K562 (cell line): ENCODE data around the gene CRX. TPM values are rescaled to one million over a fixed set of nuclear protein-coding genes. Genes with fewer than 3 reads are reported as not detected.
"Not testable (repeated sequence)": the region's sequence is repeated elsewhere in the genome, so short reads cannot be mapped to it uniquely, and the experiment has no call there.

Experiments
- ATAC-seq: fragments of 200-7000 bp; cut with Tn5 transposase; 3 replicates; pipeline ENCODE4 v1.9.1; 2020; ENCODE audit warnings: moderate library complexity
- BruUV-seq: library from RNA; stranded (reverse); fragments of 400-500 nt; replicated peaks from 2 replicates; lab custom pipeline; 2021; lab: Mats Ljungman, UMichigan
- CTCF ChIA-PET: fragments of 300-600 bp; formaldehyde crosslinking; extraction: SDS; loops from one replicate; lab custom pipeline; 2021; ENCODE audit warnings: low intra/inter-chr PET ratio; lab: Yijun Ruan, JAX
- POLR2A ChIA-PET: fragments of 300-600, 350-650 bp; sonication (Branson Sonifier 250); formaldehyde crosslinking; extraction: SDS; loops from one replicate; lab custom pipeline; 2021; ENCODE audit warnings: antibody characterized with exemption, inconsistent platforms; lab: Yijun Ruan, JAX
- DNase-seq, 4 experiments: peaks; one replicate each; pipeline versions ENCODE4 v3.0.0 to v3.0.0-alpha.2; 2011 to 2018; ENCODE audit warnings: low spot score in 3 of 4, mixed read lengths in 3 of 4; ENCODE audit errors: extremely low read depth in 1 of 4
- FAIRE-seq: peaks from 2 replicates; lab custom pipeline; 2011; peaks lifted over from hg19 to GRCh38; lab: Jason Lieb, UNC
- H2AFZ ChIP-seq: 2 replicates; pipeline ENCODE4 v1.6.0; 2011; ENCODE audit warnings: low read depth, low read length, control low read depth, inconsistent platforms
- H3K27ac ChIP-seq: fragments of 200-600 bp; 3 replicates; pipeline ENCODE4 v1.8.0; 2011; ENCODE audit warnings: low read depth, mild to moderate bottlenecking, control low read depth, inconsistent platforms, low read length, moderate library complexity, mixed read lengths; ENCODE audit errors: extremely low read depth
- H3K27me3 ChIP-seq, 2 experiments: fragments of 300-600 bp in 1 of 2; 2 replicates in 1 of 2; 3 replicates in 1 of 2; pipeline versions ENCODE4 v1.6.0 to v1.8.0; 2011; ENCODE audit warnings: inconsistent platforms in 2 of 2, low read length in 2 of 2, mild to moderate bottlenecking in 1 of 2, mixed read lengths in 1 of 2, moderate library complexity in 1 of 2; ENCODE audit not compliant: control insufficient read depth in 2 of 2, insufficient read depth in 2 of 2
- H3K36me3 ChIP-seq: fragments of 300-600 bp; 3 replicates; pipeline ENCODE4 v1.8.0; 2011; ENCODE audit warnings: mild to moderate bottlenecking, low read length, inconsistent platforms; ENCODE audit not compliant: control insufficient read depth, insufficient read depth
- H3K4me1 ChIP-seq, 2 experiments: fragments of 200-600 bp in 1 of 2; replicated peaks in 1 of 2; 2 replicates in 1 of 2; 3 replicates in 1 of 2; pipeline versions ENCODE4 v1.5.1 to v1.8.0; 2011; ENCODE audit warnings: inconsistent platforms in 2 of 2, low read length in 2 of 2, mild to moderate bottlenecking in 1 of 2, mixed read lengths in 1 of 2, moderate library complexity in 1 of 2; ENCODE audit not compliant: control insufficient read depth in 2 of 2, insufficient read depth in 2 of 2
- H3K4me2 ChIP-seq: 2 replicates; pipeline ENCODE4 v1.6.1; 2011; ENCODE audit warnings: low read length, control low read depth, inconsistent platforms, mixed read lengths; ENCODE audit not compliant: insufficient read depth
- H3K4me3 ChIP-seq: fragments of 200-600 bp; sonication (generic), shearing (Covaris generic); 2 replicates; pipeline ENCODE4 v1.5.1; 2016; ENCODE audit warnings: control low read depth, inconsistent platforms
- H3K79me2 ChIP-seq: fragments of 200-600 bp; 3 replicates; pipeline ENCODE4 v1.8.0; 2011; ENCODE audit warnings: low read length, inconsistent platforms; ENCODE audit not compliant: control insufficient read depth, insufficient read depth
- H3K9ac ChIP-seq, 2 experiments: 2 replicates each; pipeline versions ENCODE4 v1.6.0 to v1.6.1; 2011; ENCODE audit warnings: low read depth in 2 of 2, low read length in 2 of 2, control low read depth in 1 of 2, inconsistent platforms in 1 of 2, mild to moderate bottlenecking in 1 of 2, mixed read lengths in 1 of 2; ENCODE audit not compliant: insufficient read depth in 1 of 2
- H3K9me1 ChIP-seq: one replicate; pipeline ENCODE4 v1.6.0; 2011; ENCODE audit warnings: inconsistent platforms, mild to moderate bottlenecking, low read length, moderate library complexity; ENCODE audit not compliant: control insufficient read depth, insufficient read depth
- H3K9me3 ChIP-seq: replicated peaks from 2 replicates; pipeline ENCODE4 v1.5.1; 2011; ENCODE audit warnings: low read depth, low read length, inconsistent platforms; ENCODE audit not compliant: control insufficient read depth, insufficient read depth
- H4K20me1 ChIP-seq: replicated peaks from 2 replicates; pipeline ENCODE4 v1.6.1; 2011; ENCODE audit warnings: low read length, inconsistent platforms, mixed read lengths; ENCODE audit not compliant: control insufficient read depth, insufficient read depth
- FOXP1 ChIP-seq: sonication (generic); formaldehyde crosslinking; IDR thresholded peaks from 2 replicates; pipeline ENCODE4 v1.8.0; 2022; ENCODE audit warnings: mild to moderate bottlenecking, missing genetic modification reagents
- ZNF184 ChIP-seq: sonication (generic); formaldehyde crosslinking; IDR thresholded peaks from 2 replicates; pipeline ENCODE4 v1.5.0; 2020; ENCODE audit warnings: missing genetic modification reagents
- WGBS: fragments of 100-300 bp; shearing (Covaris generic); methylation state at CpG from one replicate; pipeline ENCODE4 v1.1.6; 2016; ENCODE audit warnings: low coverage, mixed read lengths; ENCODE audit not compliant: insufficient coverage; ENCODE audit errors: missing lambda C conversion rate; 5-methylcytosine and 5-hydroxymethylcytosine counted together
- in situ Hi-C: fragments of 300-500 bp; cut with MboI; formaldehyde crosslinking; loops from 4 replicates; pipeline ENCODE4 v1.15.0; 2018; ENCODE audit warnings: inconsistent platforms, mixed read lengths
- intact Hi-C: fragments of 100-400 bp; cut with micrococcal nuclease; formaldehyde crosslinking; loops from 2 replicates; pipeline ENCODE4 v1.14.2; 2022
- polyA plus RNA-seq, 8 experiments: library from polyadenylated mRNA; depleted of rRNA in 4 of 8; stranded (reverse) in 5 of 8; unstranded in 3 of 8; fragments of >200 nt; fragmentation: Nextera tagmentation in 2 of 8; fragmentation: Illumina TruSeq in 1 of 8; extraction: Ambion mirVana in 2 of 8; extraction: Trizol in 1 of 8; gene quantifications; 2 replicates each; pipeline versions ENCODE4 v1.2.1 to v1.2.3, GENCODE V29; 2011 to 2014; ENCODE audit warnings: inconsistent platforms in 1 of 8, missing spikeins in 1 of 8
- total RNA-seq, 7 experiments: library from RNA; depleted of rRNA in 6 of 7; stranded (reverse); fragments of >200 nt in 6 of 7; fragmentation: Illumina TruSeq in 2 of 7; extraction: Trizol in 2 of 7; gene quantifications; 2 replicates each; pipeline versions ENCODE4 v1.2.1 to v1.2.3, GENCODE V29; 2011 to 2021; ENCODE audit warnings: low replicate concordance in 1 of 7
- TF ChIP-seq, protein P1 (sequence below): fragments of 450-650 bp; IDR thresholded peaks from 2 replicates; pipeline ENCODE4 v1.6.1; 2016; ENCODE audit warnings: antibody characterized with exemption
- TF ChIP-seq, protein P2 (sequence below): sonication (generic); formaldehyde crosslinking; IDR thresholded peaks from 2 replicates; pipeline ENCODE4 v1.5.0; 2020; ENCODE audit warnings: missing genetic modification reagents

Gene CRX
- total and polyA plus RNA-seq, 9 of the 15 experiments (the other 6 are each of a cell fraction or from before 2014, with no cell fraction given): 0.01 TPM; not detected in 8

DNA sequence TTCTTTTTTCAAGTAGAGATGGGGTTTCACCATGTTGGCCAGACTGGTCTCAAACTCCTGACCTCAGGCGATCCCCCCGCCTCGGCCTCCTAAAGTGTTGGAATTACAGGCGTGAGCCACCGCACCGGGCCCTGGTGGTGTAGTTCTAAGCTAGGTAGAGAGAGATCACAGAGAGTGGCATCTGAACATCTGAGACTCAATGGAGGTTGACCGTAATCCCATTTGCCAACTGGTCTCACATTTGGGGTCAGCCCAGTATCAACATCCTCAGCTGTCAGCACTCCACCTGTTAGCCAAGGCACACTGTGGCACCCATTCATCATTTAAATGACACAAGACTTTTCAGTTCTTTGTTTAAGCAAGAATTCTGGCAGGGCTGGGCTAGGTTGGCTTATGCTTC lies 35.2 kb upstream of the CRX start:
- POLR2A ChIA-PET: no interaction called here
- intact Hi-C loops (no loop called here), in situ Hi-C loops (loop anchor here (5.0 kb wide), 1 partner anchor 74 kb away; the partner anchor contains the start of gene EHD2)
- FAIRE-seq: no peak
- ATAC-seq: no peak
- TF ChIP-seq ZNF184 (CRISPR knock-in tag) (no peak), FOXP1 (no peak)
- TF ChIP-seq, protein P1, sequence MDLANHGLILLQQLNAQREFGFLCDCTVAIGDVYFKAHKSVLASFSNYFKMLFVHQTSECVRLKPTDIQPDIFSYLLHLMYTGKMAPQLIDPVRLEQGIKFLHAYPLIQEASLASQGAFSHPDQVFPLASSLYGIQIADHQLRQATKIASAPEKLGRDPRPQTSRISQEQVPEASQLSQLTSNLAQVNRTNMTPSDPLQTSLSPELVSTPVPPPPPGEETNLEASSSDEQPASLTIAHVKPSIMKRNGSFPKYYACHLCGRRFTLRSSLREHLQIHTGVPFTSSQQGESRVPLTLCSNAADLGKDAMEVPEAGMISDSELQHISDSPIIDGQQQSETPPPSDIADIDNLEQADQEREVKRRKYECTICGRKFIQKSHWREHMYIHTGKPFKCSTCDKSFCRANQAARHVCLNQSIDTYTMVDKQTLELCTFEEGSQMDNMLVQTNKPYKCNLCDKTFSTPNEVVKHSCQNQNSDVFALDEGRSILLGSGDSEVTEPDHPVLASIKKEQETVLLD: no peak
- TF ChIP-seq, protein P2, sequence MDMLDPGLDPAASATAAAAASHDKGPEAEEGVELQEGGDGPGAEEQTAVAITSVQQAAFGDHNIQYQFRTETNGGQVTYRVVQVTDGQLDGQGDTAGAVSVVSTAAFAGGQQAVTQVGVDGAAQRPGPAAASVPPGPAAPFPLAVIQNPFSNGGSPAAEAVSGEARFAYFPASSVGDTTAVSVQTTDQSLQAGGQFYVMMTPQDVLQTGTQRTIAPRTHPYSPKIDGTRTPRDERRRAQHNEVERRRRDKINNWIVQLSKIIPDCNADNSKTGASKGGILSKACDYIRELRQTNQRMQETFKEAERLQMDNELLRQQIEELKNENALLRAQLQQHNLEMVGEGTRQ (CRISPR knock-in tag): no peak
- WGBS: 78% methylated on average over 7 of the region's 7 CpGs
- Histone ChIP-seq H2AFZ (no peak overlapping the region), H3K4me3 (no peak overlapping the region), H3K9me1 (peaks cover 3% of the 10 kb centered on the region), H3K9me3 (no peaks in the 10 kb centered on the region), H3K79me2 (no peaks in the 10 kb centered on the region), H3K4me1 (no peaks in the 10 kb centered on the region; a peak in 1 of 5 replicates), H3K4me2 (no peak overlapping the region), H4K20me1 (no peaks in the 10 kb centered on the region), H3K27me3 (no peaks in the 10 kb centered on the region), H3K9ac (no peak overlapping the region), H3K36me3 (peaks cover 33% of the 10 kb centered on the region; the same call in 2 of the 3 replicates), H3K27ac (no peak overlapping the region)
- DNase-seq: no peak
- CTCF ChIA-PET: interaction anchor here (3.0 kb wide), 1 partner anchor 21 kb away, joined by 30 read pairs; no protein-coding TSS in a partner anchor
- no TSS peak for BruUV-seq

DNA sequence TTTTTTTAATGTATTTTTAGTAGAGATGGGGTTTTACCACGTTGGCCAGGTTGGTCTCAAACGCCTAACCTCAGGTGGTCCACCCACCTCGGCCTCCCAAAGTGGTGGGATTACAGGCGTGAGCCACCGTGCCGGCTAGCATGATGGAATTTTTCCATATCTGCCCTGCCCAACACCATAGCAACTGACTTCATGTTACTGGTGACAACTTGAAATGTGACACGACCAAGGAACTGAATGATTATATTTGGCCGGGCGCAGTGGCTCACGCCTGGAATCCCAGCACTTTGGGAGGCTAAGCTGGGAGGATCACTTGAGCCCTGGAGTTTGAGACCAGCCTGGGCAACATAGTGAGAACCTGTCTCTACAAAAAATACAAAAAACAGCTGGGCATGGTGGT lies 34.4 kb upstream of the CRX start:
- H3K4me3 ChIP-seq, H3K9me1 ChIP-seq, H3K4me2 ChIP-seq, H4K20me1 ChIP-seq, H3K27ac ChIP-seq, H3K79me2 ChIP-seq, H2AFZ ChIP-seq, H3K27me3 ChIP-seq, H3K4me1 ChIP-seq, intact Hi-C loops, H3K9me3 ChIP-seq, BruUV-seq, FAIRE-seq, DNase-seq, H3K9ac ChIP-seq, ATAC-seq: not testable (repeated sequence)
- ChIA-PET POLR2A (interaction anchor here (1.0 kb wide), 1 partner anchor 9 kb away, joined by 6 read pairs; the partner anchor contains the start of gene SELENOW), CTCF (interaction anchor here (2.4 to 3.0 kb wide), 2 partner anchors 21 to 88 kb away, joined by 18 to 30 read pairs; no protein-coding TSS in a partner anchor)
- peaks cover 26% of the 10 kb centered on the region; the same call in 2 of the 3 replicates for H3K36me3 ChIP-seq
- in situ Hi-C loops: loop anchor here (5.0 kb wide), 1 partner anchor 75 kb away; the partner anchor contains the start of gene EHD2
- WGBS: 65% methylated on average over 9 of the region's 10 CpGs

DNA sequence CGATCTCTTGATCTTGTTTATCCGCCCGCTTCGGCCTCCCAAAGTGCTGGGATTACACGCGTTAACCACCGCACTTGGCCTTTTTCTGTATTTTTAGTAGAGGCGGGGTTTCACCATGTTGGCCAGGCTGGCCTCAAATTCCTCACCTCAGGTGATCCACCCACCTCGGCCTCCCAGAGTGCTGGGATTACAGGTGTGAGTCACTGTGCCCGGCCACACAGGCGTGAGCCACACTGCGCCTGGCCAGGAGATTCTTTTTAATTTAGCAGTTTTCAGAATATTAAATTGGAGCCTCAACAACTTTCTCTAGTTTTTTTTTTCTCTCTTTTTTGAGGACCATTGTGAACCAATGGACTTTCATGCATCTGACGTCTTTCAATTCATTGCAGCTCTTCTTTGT lies 31.9 kb upstream of the CRX start:
- not testable (repeated sequence) for H2AFZ ChIP-seq, BruUV-seq

More for the DNA sequence above, 31.9 kb upstream of the CRX start:
- H3K9me1 ChIP-seq, H3K79me2 ChIP-seq, H3K4me2 ChIP-seq, H3K4me3 ChIP-seq, ATAC-seq, H3K27ac ChIP-seq, H3K9ac ChIP-seq, FAIRE-seq, H3K4me1 ChIP-seq, DNase-seq, H4K20me1 ChIP-seq, H3K27me3 ChIP-seq, H3K9me3 ChIP-seq: not testable (repeated sequence)
- in situ Hi-C loops (loop anchor here (5.0 kb wide), 1 partner anchor 78 kb away; the partner anchor contains the start of gene EHD2), intact Hi-C loops (loop anchor here (2.0 kb wide), 1 partner anchor 77 kb away; the partner anchor contains the start of gene EHD2)
- ChIA-PET CTCF (interaction anchor here (0.8 to 1.4 kb wide), 3 partner anchors 24 to 249 kb away, joined by 3 to 9 read pairs (median 3); partner anchors contain the start of gene EHD2), POLR2A (interaction anchor here (1.1 kb wide), 1 partner anchor 24 kb away, joined by 3 read pairs; no protein-coding TSS in a partner anchor)
- H3K36me3 ChIP-seq: peaks cover 11% of the 10 kb centered on the region; the same call in 1 of the 3 replicates
- WGBS: 82% methylated on average over 13 of the region's 13 CpGs
